ENCODE results near the gene EDNRA.

EDNRA gene

GRCh38 chr4:147542229-147542990, 61.5 kb downstream of the EDNRA start:
- DNase-seq (ENCODE audit: low read depth), result no peak

- no peak for DNase-seq (ENCODE audit: low read depth)
These were observed 62.1 kb downstream of the EDNRA start for GRCh38 chr4:147543034-147543433.

- DNase-seq (ENCODE audit: low read depth), result no peak
These were observed 65.5 kb downstream of the EDNRA start for GRCh38 chr4:147546349-147546748.

- DNase-seq (ENCODE audit: low read depth), result no peak
These were observed 66.6 kb downstream of the EDNRA start for GRCh38 chr4:147547314-147548056.

- no peak for DNase-seq (ENCODE audit: low read depth)
These were observed 67.4 kb downstream of the EDNRA start for GRCh38 chr4:147548256-147548655.

- DNase-seq (ENCODE audit: low read depth), result no peak
These were observed 69.8 kb downstream of the EDNRA start for GRCh38 chr4:147550626-147551246.

GRCh38 chr4:147560625-147561024, 79.7 kb downstream of the EDNRA start:
- DNase-seq (ENCODE audit: low read depth), result no peak

- no peak for DNase-seq (ENCODE audit: low read depth)
These were observed 85.9 kb downstream of the EDNRA start for GRCh38 chr4:147566762-147567161.

GRCh38 chr4:147567276-147567675, 86.4 kb downstream of the EDNRA start:
- no peak for DNase-seq (ENCODE audit: low read depth)

- DNase-seq (ENCODE audit: low read depth), result no peak
These were observed 89.7 kb downstream of the EDNRA start for GRCh38 chr4:147570616-147571015.

- DNase-seq (ENCODE audit: low read depth), result no peak
These were observed 90.3 kb downstream of the EDNRA start for GRCh38 chr4:147571036-147571770.

GRCh38 chr4:147576084-147576483, 95.2 kb downstream of the EDNRA start:
- DNase-seq (ENCODE audit: low read depth), result no peak

GRCh38 chr4:147578051-147578476, 97.2 kb downstream of the EDNRA start:
- DNase-seq (ENCODE audit: low read depth), result no peak

- no peak for DNase-seq (ENCODE audit: low read depth)
These were observed 97.7 kb downstream of the EDNRA start for GRCh38 chr4:147578593-147578992.

- no peak for DNase-seq (ENCODE audit: low read depth)
These were observed 99.5 kb downstream of the EDNRA start for GRCh38 chr4:147580396-147580795.

- DNase-seq (ENCODE audit: low read depth), result no peak
These were observed 100.9 kb downstream of the EDNRA start for GRCh38 chr4:147581606-147582350.

- no peak for DNase-seq (ENCODE audit: low read depth)
These were observed 101.6 kb downstream of the EDNRA start for GRCh38 chr4:147582386-147583060.

- no peak for DNase-seq (ENCODE audit: low read depth)
These were observed 103.0 kb downstream of the EDNRA start for GRCh38 chr4:147583876-147584275.

GRCh38 chr4:147586032-147586431, 105.1 kb downstream of the EDNRA start:
- no peak for DNase-seq (ENCODE audit: low read depth)

GRCh38 chr4:147586637-147587036, 105.7 kb downstream of the EDNRA start:
- no peak for DNase-seq (ENCODE audit: low read depth)

- DNase-seq (ENCODE audit: low read depth), result no peak
These were observed 106.1 kb downstream of the EDNRA start for GRCh38 chr4:147587041-147587440.

All from activated gamma-delta T cell treated with anti-CD3 and anti-CD28 coated beads, Interleukin-2, amount 50 U/mL, for 16 hours (primary cell).